Endothelial cell of umbilical vein (primary cell): ENCODE measurements around the gene PLPPR4. TPM values are rescaled to one million over a fixed set of nuclear protein-coding genes. Genes with fewer than 3 reads are reported as not detected.

Source experiments
- BruUV-seq: library from RNA; stranded (reverse); fragments of 400-500 nt; replicated peaks from 2 replicates; lab custom pipeline; 2021; lab: Mats Ljungman, UMichigan
- CTCF ChIA-PET: fragments of 300-600, 350-600 bp; sonication (Branson Sonifier 250); formaldehyde crosslinking; loops from one replicate; lab custom pipeline; 2021; ENCODE audit warnings: antibody characterized with exemption, inconsistent platforms; lab: Charles Lee
- POLR2A ChIA-PET: fragments of 300-600, 350-600 bp; sonication (Branson Sonifier 250); formaldehyde crosslinking; loops from one replicate; lab custom pipeline; 2021; ENCODE audit warnings: antibody characterized with exemption, inconsistent platforms; lab: Charles Lee
- DNase-seq: peaks from one replicate; pipeline ENCODE4 v3.0.0-alpha.2; 2011; ENCODE audit warnings: low read depth, low spot score
- FAIRE-seq: peaks from 2 replicates; lab custom pipeline; 2011; peaks lifted over from hg19 to GRCh38; lab: Jason Lieb, UNC
- H2AFZ ChIP-seq: 2 replicates; pipeline ENCODE4 v1.6.0; 2012; ENCODE audit warnings: low read depth, low read length, control low read depth, inconsistent platforms
- H3K27ac ChIP-seq: 2 replicates; pipeline ENCODE4 v1.5.1; 2011; ENCODE audit warnings: low read depth, mild to moderate bottlenecking, control low read depth, low read length, moderate library complexity; ENCODE audit not compliant: insufficient read depth
- H3K27me3 ChIP-seq, 2 experiments: 2 replicates each; pipeline versions ENCODE4 v1.6.0 to v1.6.1; 2011; ENCODE audit warnings: low read length in 2 of 2, mixed read lengths in 1 of 2; ENCODE audit not compliant: control insufficient read depth in 2 of 2, insufficient read depth in 2 of 2
- H3K36me3 ChIP-seq, 2 experiments: 2 replicates in 1 of 2; 3 replicates in 1 of 2; pipeline ENCODE4 v1.5.1; 2011; ENCODE audit warnings: low read length in 2 of 2, mild to moderate bottlenecking in 1 of 2, moderate library complexity in 1 of 2; ENCODE audit not compliant: control insufficient read depth in 2 of 2, insufficient read depth in 2 of 2; ENCODE audit errors: extremely low read depth in 1 of 2
- H3K4me1 ChIP-seq: 3 replicates; pipeline ENCODE4 v1.5.1; 2011; ENCODE audit warnings: mild to moderate bottlenecking, low read length; ENCODE audit not compliant: control insufficient read depth, insufficient read depth; ENCODE audit errors: extremely low read depth
- H3K4me2 ChIP-seq: 2 replicates; pipeline ENCODE4 v1.6.1; 2011; ENCODE audit warnings: low read length, control low read depth, mixed read lengths; ENCODE audit not compliant: insufficient read depth
- H3K4me3 ChIP-seq, 3 experiments: fragments of 200-600 bp in 1 of 3; sonication (generic), shearing (Covaris generic) in 1 of 3; replicated peaks in 1 of 3; 2 replicates each; pipeline ENCODE4 v1.5.1; 2011 to 2016; ENCODE audit warnings: control low read depth in 3 of 3, low read length in 3 of 3, mild to moderate bottlenecking in 2 of 3, inconsistent platforms in 1 of 3, low read depth in 1 of 3, moderate library complexity in 1 of 3; ENCODE audit not compliant: insufficient read depth in 1 of 3
- H3K79me2 ChIP-seq: 2 replicates; pipeline ENCODE4 v1.6.0; 2012; ENCODE audit warnings: low read length, inconsistent platforms; ENCODE audit not compliant: control insufficient read depth, insufficient read depth
- H3K9ac ChIP-seq: replicated peaks from 2 replicates; pipeline ENCODE3; 2011; ENCODE audit warnings: low read length, control low read depth; ENCODE audit not compliant: insufficient read depth; ENCODE audit errors: extremely low read depth
- H3K9me1 ChIP-seq: replicated peaks from 3 replicates; pipeline ENCODE4 v1.6.0; 2011; ENCODE audit warnings: mild to moderate bottlenecking, low read length; ENCODE audit not compliant: control insufficient read depth, insufficient read depth; ENCODE audit errors: extremely low read depth
- H3K9me3 ChIP-seq: replicated peaks from 2 replicates; pipeline ENCODE4 v1.5.1; 2012; ENCODE audit warnings: low read length, inconsistent platforms; ENCODE audit not compliant: control insufficient read depth, insufficient read depth
- H4K20me1 ChIP-seq: replicated peaks from 2 replicates; pipeline ENCODE3; 2011; ENCODE audit warnings: mild to moderate bottlenecking, low read length; ENCODE audit not compliant: control insufficient read depth, insufficient read depth; ENCODE audit errors: extremely low read depth
- CTCF ChIP-seq, 2 donors: IDR thresholded peaks; 1 replicate in 1 of 2; 2 replicates in 1 of 2; pipeline ENCODE4 v1.5.1; 2011; ENCODE audit warnings: low read length in 2 of 2, mild to moderate bottlenecking in 2 of 2, moderate library complexity in 2 of 2, control low read depth in 1 of 2, inconsistent platforms in 1 of 2, low read depth in 1 of 2; ENCODE audit not compliant: insufficient read depth in 1 of 2; ENCODE audit errors: extremely low read depth in 1 of 2
- GATA2 ChIP-seq: IDR thresholded peaks from 2 replicates; pipeline ENCODE4 v1.7.0; 2011; ENCODE audit warnings: low read depth, mild to moderate bottlenecking, moderate library complexity, mixed read lengths, low read length; ENCODE audit not compliant: insufficient read length, insufficient read depth
- JUN ChIP-seq: IDR thresholded peaks from 2 replicates; pipeline ENCODE4 v1.6.1; 2011; ENCODE audit warnings: borderline replicate concordance, low read depth; ENCODE audit not compliant: insufficient read length, insufficient read depth
- MAX ChIP-seq: IDR thresholded peaks from 2 replicates; pipeline ENCODE4 v1.6.1; 2011; ENCODE audit not compliant: insufficient read depth, insufficient read length
- POLR2A ChIP-seq: IDR thresholded peaks from 2 replicates; pipeline ENCODE4 v1.6.1; 2012; ENCODE audit warnings: low read depth, mild to moderate bottlenecking, control low read depth, low read length
- POLR2AphosphoS5 ChIP-seq: IDR thresholded peaks from 2 replicates; pipeline ENCODE4 v1.6.1; 2012; ENCODE audit warnings: low read depth, mild to moderate bottlenecking, control low read depth, low read length, moderate library complexity; ENCODE audit not compliant: insufficient read depth
- dilution Hi-C: fragments of 300-500 bp; cut with MboI; formaldehyde crosslinking; loops from one replicate; pipeline ENCODE4 v1.15.0; 2019; ENCODE audit warnings: low sequenced_read_pairs; ENCODE audit not compliant: extremely low pct_ligation_motif_present
- intact Hi-C: fragments of 100-400 bp; cut with micrococcal nuclease; formaldehyde crosslinking; loops from one replicate; pipeline ENCODE4 v1.10.0; 2022
- polyA plus RNA-seq, 4 experiments: library from polyadenylated mRNA; depleted of rRNA in 3 of 4; stranded (reverse) in 3 of 4; unstranded in 1 of 4; fragments of >200 nt; gene quantifications; 2 replicates each; pipeline versions ENCODE4 v1.2.1 to v1.2.3, GENCODE V29; 2011 to 2012; ENCODE audit warnings: missing spikeins in 1 of 4
- total RNA-seq: library from RNA; stranded (reverse); gene quantifications from 2 replicates; pipeline ENCODE4 v1.2.3, GENCODE V29; 2021

Gene PLPPR4
- total and polyA plus RNA-seq, 2 donors (not counting 3 experiments of a cell fraction or from before 2014, with no cell fraction given), result not detected

- ChIA-PET POLR2A (no interaction called here), CTCF (interaction anchor here (1.6 kb wide), 1 partner anchor 9 kb away, joined by 3 read pairs; no protein-coding TSS in a partner anchor)
- BruUV-seq, result no TSS peak
- H3K36me3 ChIP-seq, result no peaks in the 10 kb centered on the region
- no peak overlapping the region for H3K27ac ChIP-seq
- H3K4me3 ChIP-seq, result no peak overlapping the region
- H3K4me1 ChIP-seq, result no peaks in the 10 kb centered on the region
- no peak for DNase-seq
- no peak overlapping the region for H3K4me2 ChIP-seq
- no peak for FAIRE-seq
- no peaks in the 10 kb centered on the region for H3K9me3 ChIP-seq
- H3K9me1 ChIP-seq, result no peaks in the 10 kb centered on the region
- TF ChIP-seq MAX (no peak), POLR2AphosphoS5 (no peak), POLR2A (no peak), CTCF (IDR thresholded peaks at IDR 0.05; ENCODE audit: extremely low read depth in 1 of 2, insufficient read depth in 1 of 2, low read depth in 1 of 2, low read length in 2 of 2) (no peak), GATA2 (no peak), JUN (no peak)
- H3K9ac ChIP-seq, result no peak overlapping the region
- no peak overlapping the region for H2AFZ ChIP-seq
- H4K20me1 ChIP-seq, result no peaks in the 10 kb centered on the region
- dilution Hi-C loops, result no loop called here
- no peaks in the 10 kb centered on the region for H3K79me2 ChIP-seq
- intact Hi-C loops, result no loop called here
- peaks cover 8 to 16% of the 10 kb centered on the region in 2 experiments for H3K27me3 ChIP-seq
Measured at GRCh38 chr1:99232172-99232571, 32.1 kb upstream of the PLPPR4 start.
